Left cardiac atrium (tissue), 2 donors: ENCODE measurements around the gene USP17L15. TPM values are rescaled to one million over a fixed set of nuclear protein-coding genes. Genes with fewer than 3 reads are reported as not detected.

Experiments
- total RNA-seq, 2 donors: library from RNA; stranded (reverse); fragmentation: NEBNext Ultra II Directional; extraction: Animal tissue kit (Norgen Biotek cat#: 25700); gene quantifications; one replicate each; pipeline ENCODE4 v1.2.1, GENCODE V29; 2021
- donor health status: DM: no; HTN: yes; CAD: no; lungs with severe emphysema.
- donor health status: DM: yes; HTN: yes; CAD: no.

The USP17L15 gene
- total RNA-seq, 2 donors from 2014 or later, result not detected

Other genes starting within 250 kb of the USP17L15 start
- not detected for gene FAM90A26, start 64.0 kb upstream of the USP17L15 start, total RNA-seq
- not detected for gene USP17L10, start 23.7 kb upstream of the USP17L15 start, total RNA-seq
- not detected for gene USP17L11, start 19.0 kb upstream of the USP17L15 start, total RNA-seq
- not detected for gene USP17L12, start 14.2 kb upstream of the USP17L15 start, total RNA-seq
- gene USP17L13, start 9.5 kb upstream of the USP17L15 start, total RNA-seq, result not detected
- gene USP17L17, start 9.5 kb downstream of the USP17L15 start, total RNA-seq, result not detected
- not detected for gene USP17L18, start 14.2 kb downstream of the USP17L15 start, total RNA-seq
- not detected for gene USP17L19, start 19.0 kb downstream of the USP17L15 start, total RNA-seq
- not detected for gene USP17L20, start 23.7 kb downstream of the USP17L15 start, total RNA-seq
- not detected for gene USP17L21, start 28.5 kb downstream of the USP17L15 start, total RNA-seq
- not detected for gene USP17L22, start 33.2 kb downstream of the USP17L15 start, total RNA-seq
- not detected for gene USP17L24, start 90.8 kb downstream of the USP17L15 start, total RNA-seq
- not detected for gene USP17L25, start 95.5 kb downstream of the USP17L15 start, total RNA-seq
- gene USP17L26, start 100.3 kb downstream of the USP17L15 start, total RNA-seq, result not detected
- not detected for gene USP17L5, start 105.0 kb downstream of the USP17L15 start, total RNA-seq
- gene USP17L27, start 109.8 kb downstream of the USP17L15 start, total RNA-seq, result not detected
- gene USP17L28, start 114.5 kb downstream of the USP17L15 start, total RNA-seq, result not detected
- gene USP17L29, start 119.3 kb downstream of the USP17L15 start, total RNA-seq, result not detected
- gene USP17L30, start 128.7 kb downstream of the USP17L15 start, total RNA-seq, result not detected
- not detected for gene DEFB131A, start 210.0 kb downstream of the USP17L15 start, total RNA-seq